AG09309 (cell line): ENCODE measurements around the gene GRM5.

Experiments
- DNase-seq: peaks from one replicate; pipeline ENCODE4 v3.0.0-alpha.2; 2010; ENCODE audit warnings: low read depth
- H3K4me3 ChIP-seq: 2 replicates; pipeline ENCODE4 v1.5.1; 2011; ENCODE audit warnings: mild to moderate bottlenecking, low read depth, low read length, moderate library complexity; ENCODE audit not compliant: control insufficient read depth
- TF ChIP-seq, protein P1 (sequence below): IDR thresholded peaks from 2 replicates; pipeline ENCODE4 v1.5.1; 2011; ENCODE audit warnings: mild to moderate bottlenecking, low read depth, low read length, inconsistent platforms; ENCODE audit not compliant: insufficient read depth, control insufficient read depth; ENCODE audit errors: missing control alignments

Gene GRM5

DNA sequence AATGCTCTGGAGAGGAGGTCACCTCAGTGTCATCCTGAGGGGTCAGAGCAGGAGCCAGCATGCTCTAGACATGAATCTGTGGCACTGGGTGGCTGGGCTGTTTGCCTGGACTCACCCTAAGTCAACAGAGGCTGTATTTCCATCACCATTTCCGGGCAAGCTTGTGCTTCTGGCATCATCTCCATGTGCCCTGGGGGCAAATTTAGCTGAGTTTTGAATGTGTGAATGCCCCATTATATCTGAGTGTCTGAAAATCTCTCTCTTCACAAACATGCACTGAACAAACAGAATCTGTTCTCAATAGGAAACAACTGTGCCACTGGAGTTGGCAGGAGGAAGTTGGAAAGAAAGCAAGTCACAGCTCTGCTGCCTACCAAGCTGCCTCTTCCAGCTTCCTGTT is 356.2 kb downstream of the GRM5 start:
- DNase-seq, result no peak
- H3K4me3 ChIP-seq, result no peak overlapping the region
- TF ChIP-seq, protein P1, sequence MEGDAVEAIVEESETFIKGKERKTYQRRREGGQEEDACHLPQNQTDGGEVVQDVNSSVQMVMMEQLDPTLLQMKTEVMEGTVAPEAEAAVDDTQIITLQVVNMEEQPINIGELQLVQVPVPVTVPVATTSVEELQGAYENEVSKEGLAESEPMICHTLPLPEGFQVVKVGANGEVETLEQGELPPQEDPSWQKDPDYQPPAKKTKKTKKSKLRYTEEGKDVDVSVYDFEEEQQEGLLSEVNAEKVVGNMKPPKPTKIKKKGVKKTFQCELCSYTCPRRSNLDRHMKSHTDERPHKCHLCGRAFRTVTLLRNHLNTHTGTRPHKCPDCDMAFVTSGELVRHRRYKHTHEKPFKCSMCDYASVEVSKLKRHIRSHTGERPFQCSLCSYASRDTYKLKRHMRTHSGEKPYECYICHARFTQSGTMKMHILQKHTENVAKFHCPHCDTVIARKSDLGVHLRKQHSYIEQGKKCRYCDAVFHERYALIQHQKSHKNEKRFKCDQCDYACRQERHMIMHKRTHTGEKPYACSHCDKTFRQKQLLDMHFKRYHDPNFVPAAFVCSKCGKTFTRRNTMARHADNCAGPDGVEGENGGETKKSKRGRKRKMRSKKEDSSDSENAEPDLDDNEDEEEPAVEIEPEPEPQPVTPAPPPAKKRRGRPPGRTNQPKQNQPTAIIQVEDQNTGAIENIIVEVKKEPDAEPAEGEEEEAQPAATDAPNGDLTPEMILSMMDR, result no peak

DNA sequence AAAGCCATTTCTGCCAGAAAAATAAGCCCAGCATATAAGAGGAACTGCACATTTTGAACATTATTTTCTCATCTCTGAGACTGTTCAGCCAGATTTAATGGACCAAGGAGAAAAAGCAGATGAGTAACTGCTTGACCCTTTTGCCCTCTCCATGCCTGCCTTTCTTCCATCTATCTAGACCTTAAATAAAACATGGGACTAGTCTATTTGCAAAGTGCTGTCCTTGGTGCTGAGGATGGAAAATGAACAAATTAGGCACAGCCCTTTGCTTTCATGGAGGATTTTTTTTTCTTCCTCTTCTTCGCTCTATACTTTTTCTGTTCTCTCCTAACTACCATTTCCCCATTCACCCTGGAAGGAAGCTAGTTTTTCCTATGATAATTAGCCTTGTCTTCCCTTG is 361.3 kb downstream of the GRM5 start:
- DNase-seq, result no peak
- H3K4me3 ChIP-seq, result no peak overlapping the region
- TF ChIP-seq, protein P1, result no peak

DNA sequence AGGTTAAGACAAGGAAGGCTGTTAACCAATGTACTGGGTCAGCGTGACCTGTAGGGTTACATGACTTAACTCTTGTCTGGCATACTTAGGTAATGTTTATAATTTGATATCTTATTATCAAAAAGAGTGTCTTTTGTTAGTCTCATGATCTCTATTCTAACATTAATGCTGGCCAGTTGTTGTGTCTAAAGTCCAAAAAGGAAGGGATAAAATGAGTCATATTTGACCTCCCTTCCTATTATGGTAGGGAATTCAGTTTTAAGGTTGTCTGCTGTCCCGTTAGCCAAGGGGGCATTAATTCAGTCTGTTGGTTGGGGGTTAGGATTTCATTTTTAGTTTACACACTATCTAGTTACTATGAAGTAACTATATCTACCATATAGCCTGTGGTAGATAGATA is 364.0 kb downstream of the GRM5 start:
- no peak overlapping the region for H3K4me3 ChIP-seq
- TF ChIP-seq, protein P1, result no peak
- no peak for DNase-seq

DNA sequence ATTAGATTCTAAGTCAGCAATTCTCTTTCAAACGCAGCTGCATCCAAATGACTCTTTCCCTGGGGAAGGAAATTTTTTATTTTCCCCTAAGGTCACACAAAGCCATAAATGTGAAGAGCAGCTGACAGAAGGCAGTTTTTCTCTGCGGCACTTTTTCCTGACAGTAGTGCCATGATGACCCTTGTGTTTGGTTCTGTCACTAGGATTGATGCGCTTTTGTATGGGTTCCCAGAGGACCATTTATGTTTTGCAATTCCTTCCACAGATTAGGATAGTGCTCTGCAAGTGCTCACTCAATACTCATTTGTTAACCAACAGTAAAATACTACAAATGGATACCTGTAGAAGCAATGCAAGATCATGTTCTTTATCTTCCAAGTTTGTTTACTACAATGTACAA is 368.6 kb downstream of the GRM5 start:
- no peak overlapping the region for H3K4me3 ChIP-seq
- TF ChIP-seq, protein P1, result no peak
- no peak for DNase-seq

DNA sequence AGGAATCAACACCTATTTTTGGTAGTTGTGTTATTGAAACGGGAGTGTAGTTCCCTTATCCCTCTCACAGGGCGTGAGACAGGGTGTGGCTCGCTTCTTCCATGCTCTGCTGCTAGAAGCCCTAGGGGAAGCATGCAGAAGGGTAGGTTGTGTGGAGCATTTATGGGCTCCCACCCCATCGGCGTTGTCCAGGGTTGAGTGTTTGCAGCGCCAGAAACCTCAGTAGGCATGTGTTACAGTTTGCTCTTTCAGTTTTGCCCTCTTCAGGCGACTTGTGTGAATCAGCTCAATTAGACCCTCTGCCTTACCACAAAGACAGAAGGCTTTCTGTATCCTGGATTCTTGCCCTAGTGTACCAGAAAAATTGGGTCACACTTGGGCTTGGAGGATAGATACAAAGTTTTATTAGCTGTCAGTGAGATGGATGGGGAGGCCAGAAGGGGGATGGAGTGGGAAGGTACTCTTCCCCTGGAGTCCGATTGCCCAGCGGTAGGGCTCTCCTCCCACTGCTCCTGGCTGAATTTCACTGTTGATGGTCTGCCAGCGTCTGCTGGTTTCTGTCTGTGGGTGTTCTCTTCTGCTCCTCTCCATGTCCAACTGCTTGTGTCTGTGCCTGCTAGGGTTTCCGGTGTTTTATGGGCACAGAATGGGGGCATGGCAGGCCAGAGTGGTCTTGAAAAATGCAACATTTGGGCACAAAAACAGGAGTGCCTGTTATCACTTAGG is 369.9 kb downstream of the GRM5 start:
- peak; percentile 2 for DNase-seq
- TF ChIP-seq, protein P1, result no peak
- H3K4me3 ChIP-seq, result no peak overlapping the region

DNA sequence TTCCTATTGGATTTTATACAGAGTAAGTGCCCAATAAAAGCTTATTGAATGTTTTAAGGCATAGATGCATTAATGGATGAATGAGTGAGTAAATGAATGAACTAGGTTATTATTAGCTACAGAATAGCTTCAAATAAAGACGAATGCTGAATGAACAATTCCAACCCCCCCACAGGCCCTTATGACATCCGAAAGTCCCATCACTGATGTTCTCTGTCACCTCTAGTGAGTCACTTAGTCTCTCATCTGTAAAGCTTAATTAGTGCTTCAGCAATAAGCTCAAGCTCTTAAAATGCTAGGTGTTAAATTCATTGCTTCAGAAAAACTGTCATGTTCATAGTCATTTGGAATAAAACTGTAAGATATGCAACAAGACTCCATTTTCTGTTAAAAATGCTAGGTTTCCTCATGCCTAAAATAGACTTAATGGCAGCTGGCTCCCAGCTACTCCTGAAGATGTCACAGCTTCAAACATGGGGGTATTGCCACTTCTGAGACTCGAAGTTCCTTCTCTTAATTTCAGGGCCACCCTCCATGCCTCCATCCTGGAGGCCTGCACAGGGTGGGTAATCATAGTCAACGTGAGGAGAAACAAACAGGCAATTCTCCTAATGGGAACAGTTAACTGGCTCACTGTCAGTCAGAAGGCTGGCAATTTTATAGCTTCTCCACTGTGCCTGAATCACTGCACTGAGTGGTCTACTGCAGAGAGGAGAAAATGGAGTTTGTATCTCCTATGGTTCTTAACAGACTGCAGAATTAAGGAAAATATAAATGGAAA is 373.3 kb downstream of the GRM5 start:
- H3K4me3 ChIP-seq, result no peak overlapping the region
- TF ChIP-seq, protein P1, result no peak
- no peak for DNase-seq
